OCI-LY7 (cell line): ENCODE results near the gene CDCA8.

Experiments
- EZH2phosphoT487 ChIP-seq: fragments of 200-600 bp; sonication (generic); IDR thresholded peaks from 2 replicates; pipeline ENCODE4 v1.6.1; 2018; ENCODE audit warnings: low read depth, borderline replicate concordance, mild to moderate bottlenecking, mixed run types, antibody characterized with exemption, low read length, moderate library complexity, mixed read lengths
- TF ChIP-seq, protein P1 (sequence below): fragments of 200-600 bp; sonication (generic); conservative IDR thresholded peaks from 2 replicates; pipeline ENCODE4 v1.5.1; 2014; ENCODE audit warnings: mild to moderate bottlenecking, antibody characterized with exemption, low read length, moderate library complexity, mixed read lengths

DNA sequence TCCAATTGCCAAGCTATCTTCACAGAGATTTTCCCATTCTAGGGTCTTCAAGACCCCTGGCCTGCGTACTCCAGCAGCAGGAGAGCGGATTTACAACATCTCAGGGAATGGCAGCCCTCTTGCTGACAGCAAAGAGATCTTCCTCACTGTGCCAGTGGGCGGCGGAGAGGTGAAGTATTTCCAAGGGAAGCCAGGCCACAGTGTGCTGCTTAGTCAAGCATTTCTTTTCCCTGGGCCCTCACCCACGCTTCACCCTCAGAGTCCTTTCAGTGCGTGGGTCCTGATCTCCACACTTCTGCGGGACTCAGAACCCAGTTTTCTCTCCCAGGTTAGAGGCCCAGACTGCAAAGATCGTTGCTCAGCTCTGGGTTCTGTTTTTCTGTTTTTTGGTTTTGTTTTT is 13.1 kb downstream of the CDCA8 start:
- TF ChIP-seq, protein P1, sequence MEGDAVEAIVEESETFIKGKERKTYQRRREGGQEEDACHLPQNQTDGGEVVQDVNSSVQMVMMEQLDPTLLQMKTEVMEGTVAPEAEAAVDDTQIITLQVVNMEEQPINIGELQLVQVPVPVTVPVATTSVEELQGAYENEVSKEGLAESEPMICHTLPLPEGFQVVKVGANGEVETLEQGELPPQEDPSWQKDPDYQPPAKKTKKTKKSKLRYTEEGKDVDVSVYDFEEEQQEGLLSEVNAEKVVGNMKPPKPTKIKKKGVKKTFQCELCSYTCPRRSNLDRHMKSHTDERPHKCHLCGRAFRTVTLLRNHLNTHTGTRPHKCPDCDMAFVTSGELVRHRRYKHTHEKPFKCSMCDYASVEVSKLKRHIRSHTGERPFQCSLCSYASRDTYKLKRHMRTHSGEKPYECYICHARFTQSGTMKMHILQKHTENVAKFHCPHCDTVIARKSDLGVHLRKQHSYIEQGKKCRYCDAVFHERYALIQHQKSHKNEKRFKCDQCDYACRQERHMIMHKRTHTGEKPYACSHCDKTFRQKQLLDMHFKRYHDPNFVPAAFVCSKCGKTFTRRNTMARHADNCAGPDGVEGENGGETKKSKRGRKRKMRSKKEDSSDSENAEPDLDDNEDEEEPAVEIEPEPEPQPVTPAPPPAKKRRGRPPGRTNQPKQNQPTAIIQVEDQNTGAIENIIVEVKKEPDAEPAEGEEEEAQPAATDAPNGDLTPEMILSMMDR, result no peak
- no peak for TF ChIP-seq EZH2phosphoT487
